SKM-1 treated with dmso at 0.1 percent for 144 hours (cell line): Measurements from ENCODE around the gene GCNT2.
"Not testable (repeated sequence)": the region's sequence is repeated elsewhere in the genome, so short reads cannot be mapped to it uniquely, and the experiment has no call there.

ENCODE experiments used
- DNase-seq: peaks from one replicate; lab custom pipeline; 2025; ENCODE audit not compliant: unreplicated experiment; lab: John Stamatoyannopoulos, UW

The GCNT2 gene

GRCh38 chr6:10513544-10513943 is 7.6 kb upstream of the GCNT2 start:
- no peak for DNase-seq

DNA sequence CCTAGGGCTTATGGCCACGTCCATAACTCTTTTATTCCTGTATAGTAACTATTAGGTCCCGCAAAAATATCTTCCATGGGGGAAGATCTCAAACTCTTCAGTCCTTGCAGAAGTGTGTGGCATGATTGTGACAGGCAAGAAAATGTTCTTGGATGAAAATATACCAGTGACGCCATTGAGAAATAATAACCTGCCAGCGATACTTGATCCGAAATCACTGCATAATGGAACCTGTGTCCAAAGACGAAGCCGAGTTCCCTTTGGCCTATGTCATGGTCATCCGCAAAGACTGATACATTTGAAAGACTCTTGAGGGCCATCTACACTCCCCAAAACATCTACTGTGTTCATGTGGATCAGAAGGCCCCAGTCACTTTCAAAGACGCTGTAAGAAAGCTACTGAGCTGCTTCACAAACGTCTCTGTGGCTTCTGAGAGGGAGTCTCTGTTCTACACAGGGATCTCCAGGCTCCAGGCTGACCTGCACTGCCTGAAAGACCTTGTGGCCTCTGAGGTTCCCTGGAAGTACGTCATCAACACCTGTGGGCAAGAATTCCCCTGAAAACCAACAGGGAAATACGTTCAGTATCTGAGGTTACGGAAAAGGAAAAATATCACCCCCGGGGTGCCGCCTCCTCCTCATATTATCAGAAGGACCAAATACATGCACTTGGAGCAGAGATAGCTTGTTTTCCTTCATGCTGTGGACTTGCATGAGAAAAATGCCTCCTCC is 6.9 kb upstream of the GCNT2 start:
- DNase-seq, result no peak

GRCh38 chr6:10516953-10517352 is 4.2 kb upstream of the GCNT2 start:
- DNase-seq, result no peak

GRCh38 chr6:10518557-10519407 is 2.4 kb upstream of the GCNT2 start:
- peak; percentile 86 for DNase-seq

GRCh38 chr6:10519408-10519697 is 1.8 kb upstream of the GCNT2 start:
- not testable (repeated sequence) for DNase-seq

DNA sequence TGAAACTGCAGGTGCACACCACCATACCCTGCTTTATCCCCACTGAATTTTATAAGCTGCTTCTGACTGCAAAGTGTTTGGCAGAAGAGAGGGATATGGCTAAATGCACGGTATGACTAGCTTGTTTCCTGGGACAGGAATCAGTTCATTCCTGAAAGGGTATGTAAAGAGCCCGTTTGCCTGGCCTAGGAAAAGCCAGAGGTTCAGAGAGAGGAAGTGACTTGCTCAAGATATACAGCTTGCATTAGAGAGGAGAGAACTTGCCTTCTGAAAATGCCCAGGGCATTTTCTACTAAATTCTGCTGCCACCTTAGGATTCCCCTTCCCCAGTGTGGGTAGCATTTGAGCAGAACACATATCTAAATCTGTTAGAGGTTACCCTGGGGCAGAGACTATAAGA is 683 bp upstream of the GCNT2 start:
- DNase-seq, result peak; percentile 32

DNA sequence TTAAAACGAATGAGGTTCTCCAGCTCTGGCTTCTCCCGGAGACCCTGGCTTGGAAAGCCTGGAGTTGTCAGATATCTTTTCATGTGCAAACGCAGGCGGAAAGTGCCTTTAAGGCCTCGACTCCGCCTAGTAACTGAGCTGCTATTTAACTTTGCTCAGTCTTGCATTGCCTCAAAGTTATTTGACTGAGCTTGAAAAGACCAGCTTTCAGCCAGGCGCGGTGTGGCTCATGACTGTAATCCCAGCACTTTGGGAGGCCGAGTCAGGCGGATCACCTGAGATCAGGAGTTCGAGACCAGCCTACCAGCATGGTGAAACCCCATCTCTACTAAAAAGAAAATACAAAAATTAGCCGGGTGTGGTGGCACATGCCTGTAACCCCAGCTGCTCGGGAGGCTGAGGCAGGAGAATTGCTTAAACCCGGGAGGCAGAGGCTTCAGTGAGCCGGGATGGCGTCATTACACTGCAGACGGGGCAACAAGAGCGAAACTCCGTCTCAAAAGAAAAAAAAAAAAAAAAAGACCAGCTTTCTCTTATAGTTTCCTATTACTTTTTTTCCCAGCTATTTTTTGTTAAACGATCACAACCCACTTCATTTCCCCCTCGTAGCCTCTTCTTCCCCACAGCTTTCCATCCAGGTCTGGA is 1.9 kb downstream of the GCNT2 start:
- DNase-seq, result no peak

DNA sequence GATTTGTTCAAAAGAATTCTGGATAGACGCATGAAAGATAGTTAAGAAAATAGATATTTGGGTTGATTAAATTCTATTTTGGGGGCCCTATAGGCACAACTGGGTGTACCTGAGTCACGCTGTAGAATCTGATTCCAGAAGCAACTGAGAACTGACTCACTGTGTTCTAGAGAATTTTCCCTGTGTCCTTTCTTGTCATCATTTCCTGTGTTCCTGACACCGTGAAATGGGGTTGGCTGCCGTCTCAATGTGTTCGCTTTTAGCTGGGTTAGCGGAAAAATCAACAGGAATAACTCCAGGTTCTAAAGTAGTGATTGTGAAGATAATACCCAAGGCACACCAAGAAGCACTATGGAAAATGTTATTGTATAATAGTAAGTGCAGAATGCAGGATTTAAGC is 5.0 kb downstream of the GCNT2 start:
- DNase-seq, result no peak

DNA sequence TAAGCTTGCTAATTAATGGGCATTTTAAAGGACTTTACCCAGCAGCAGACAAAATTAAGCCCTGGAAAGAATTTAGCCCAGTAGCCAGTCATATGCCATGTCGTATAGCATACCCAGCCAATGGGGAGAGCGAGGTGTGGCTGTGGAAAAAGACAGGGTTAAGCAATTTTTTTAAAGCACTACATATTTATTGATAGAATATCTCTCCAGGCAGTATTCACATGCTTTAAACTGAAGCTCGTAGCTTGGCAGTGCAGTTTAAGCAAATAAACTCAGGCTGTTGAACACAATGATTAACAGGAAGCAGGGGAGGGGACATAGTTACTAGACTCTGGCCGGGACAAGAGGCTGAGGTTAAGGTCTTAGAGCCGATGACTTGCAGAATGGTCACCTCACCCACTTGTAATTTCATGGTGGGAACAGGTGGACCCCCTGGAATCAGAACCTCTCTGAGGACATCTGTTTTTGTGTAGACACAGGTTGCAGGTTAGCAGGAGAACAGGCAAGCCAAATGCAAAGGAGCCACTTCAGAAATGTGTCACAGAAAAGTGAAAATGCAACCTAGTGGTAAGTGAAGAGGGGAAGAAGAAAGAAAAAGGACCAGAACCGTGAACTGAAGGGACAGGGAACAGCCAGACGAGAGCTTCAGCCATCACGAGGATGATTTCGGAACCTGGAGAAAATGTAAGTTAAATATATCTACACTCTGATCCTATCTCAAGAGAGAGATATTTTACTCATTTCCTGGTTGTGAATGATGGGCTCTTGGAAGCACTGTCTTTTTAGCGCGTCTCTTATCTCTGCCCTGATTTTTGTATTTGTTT is 7.2 kb downstream of the GCNT2 start:
- DNase-seq, result no peak

GRCh38 chr6:10529231-10529801 is 8.2 kb downstream of the GCNT2 start:
- DNase-seq, result no peak

- DNase-seq, result not testable (repeated sequence)
These were observed 8.8 kb downstream of the GCNT2 start for GRCh38 chr6:10529828-10530374.

- peak; percentile 61 for DNase-seq
These were observed 10.4 kb downstream of the GCNT2 start for GRCh38 chr6:10531503-10531902.

DNA sequence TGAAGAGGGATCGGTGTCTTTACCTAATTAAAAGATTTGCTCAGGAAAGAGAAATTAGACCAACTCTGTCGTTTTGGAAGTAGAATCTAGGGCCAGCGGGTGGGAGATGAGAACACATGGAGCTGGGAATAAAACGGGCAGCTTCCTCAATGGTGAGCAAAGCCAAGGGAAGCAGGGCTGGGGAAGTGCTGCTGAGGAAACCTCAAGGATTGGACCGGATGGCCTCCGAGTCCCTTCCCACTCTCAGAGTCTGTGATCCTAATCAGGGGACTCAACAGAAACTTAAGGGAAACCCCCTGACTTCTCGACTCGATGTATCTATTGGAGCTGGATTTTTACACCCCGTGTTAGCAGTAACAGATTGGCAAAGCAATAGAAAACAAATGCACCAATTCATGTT is 10.8 kb downstream of the GCNT2 start:
- no peak for DNase-seq

DNA sequence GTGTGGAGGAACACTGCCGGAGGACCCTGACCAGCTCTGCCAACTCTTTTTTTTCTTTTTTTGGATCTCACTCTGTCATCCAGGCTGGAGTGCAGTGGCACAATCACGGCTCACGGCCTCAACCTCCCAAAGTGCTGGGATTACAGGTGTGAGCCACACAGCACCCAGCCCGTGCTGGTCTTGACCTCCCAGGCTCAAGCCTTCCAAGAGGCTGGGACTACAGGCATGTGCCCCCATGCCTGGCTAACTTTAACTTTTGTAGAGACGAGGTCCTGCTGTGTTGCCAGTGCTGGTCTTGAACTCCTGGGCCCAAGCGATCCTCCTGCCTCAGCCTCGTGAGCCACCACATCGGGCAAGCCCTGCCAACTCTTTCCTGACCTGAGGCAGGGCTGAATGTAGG is 11.2 kb downstream of the GCNT2 start:
- no peak for DNase-seq

GRCh38 chr6:10534419-10534762 is 13.2 kb downstream of the GCNT2 start:
- DNase-seq, result no peak

DNA sequence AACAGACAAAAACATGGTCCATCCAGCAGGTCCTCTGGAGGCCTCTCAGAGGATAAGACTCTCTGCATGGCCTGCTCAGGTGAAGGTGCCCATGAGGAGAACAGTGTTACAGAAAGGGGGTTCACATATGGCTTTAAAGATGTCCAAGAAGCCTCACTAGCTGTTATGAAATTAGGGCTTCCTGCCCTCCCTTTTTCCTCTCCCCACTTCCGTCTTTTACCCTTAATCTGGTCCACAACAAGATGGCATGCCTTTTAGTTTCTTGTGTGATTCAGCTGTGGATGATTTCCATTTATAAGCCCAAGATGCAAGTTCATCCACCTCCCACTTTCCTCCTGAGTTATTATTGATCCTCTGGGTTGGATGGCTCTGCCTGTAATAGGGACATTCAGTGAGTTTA is 14.0 kb downstream of the GCNT2 start:
- DNase-seq, result no peak

GRCh38 chr6:10537726-10538125 is 16.6 kb downstream of the GCNT2 start:
- DNase-seq, result no peak

GRCh38 chr6:10540073-10540746 is 19.1 kb downstream of the GCNT2 start:
- no peak for DNase-seq

DNA sequence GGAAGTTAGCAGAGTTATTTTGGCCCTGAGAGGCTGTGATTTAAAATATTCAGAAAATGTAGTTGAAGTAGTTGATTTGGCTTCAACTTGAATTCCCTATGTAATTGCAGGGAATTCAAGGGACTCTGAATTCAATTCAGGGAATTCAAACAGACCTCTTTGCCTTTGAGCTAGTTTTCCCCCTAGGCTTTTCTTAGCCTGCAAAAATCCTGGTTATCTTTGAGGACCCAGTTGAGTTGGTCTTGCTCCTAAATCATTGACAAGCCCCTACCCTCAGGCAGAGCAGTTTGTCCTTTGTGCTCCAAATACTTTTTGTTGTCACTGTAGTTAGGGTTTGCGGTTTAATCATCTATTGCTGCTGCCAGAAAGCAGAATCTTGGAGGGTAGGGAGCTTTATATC is 20.4 kb downstream of the GCNT2 start:
- DNase-seq, result no peak

GRCh38 chr6:10542213-10542612 is 21.1 kb downstream of the GCNT2 start:
- peak; percentile 45 for DNase-seq
